Duodenal mucosa (tissue), 2 donors: ENCODE data around the gene PRM1.
"Not testable (repeated sequence)": the region's sequence is repeated elsewhere in the genome, so short reads cannot be mapped to it uniquely, and the experiment has no call there.

Source experiments
- H3K27ac ChIP-seq: one replicate; pipeline ENCODE4 v1.7.0; 2013; ENCODE audit warnings: low read depth, low read length
- H3K27me3 ChIP-seq, 2 donors: one replicate each; pipeline ENCODE4 v1.7.0; 2013; ENCODE audit warnings: low read length in 2 of 2, control low read depth in 1 of 2; ENCODE audit not compliant: insufficient read depth in 2 of 2, control insufficient read depth in 1 of 2
- H3K36me3 ChIP-seq, 2 donors: one replicate each; pipeline ENCODE4 v1.7.0; 2013; ENCODE audit warnings: low read length in 2 of 2, control low read depth in 1 of 2; ENCODE audit not compliant: insufficient read depth in 2 of 2, control insufficient read depth in 1 of 2
- H3K4me1 ChIP-seq, 2 donors: one replicate each; pipeline ENCODE4 v1.7.0; 2013; ENCODE audit warnings: low read length in 2 of 2, control low read depth in 1 of 2; ENCODE audit not compliant: insufficient read depth in 2 of 2, control insufficient read depth in 1 of 2
- H3K4me3 ChIP-seq, 2 donors: one replicate each; pipeline ENCODE4 v1.7.0; 2013; ENCODE audit warnings: low read length in 2 of 2, low read depth in 1 of 2
- H3K9ac ChIP-seq, 2 donors: one replicate each; pipeline ENCODE4 v1.7.0; 2013; ENCODE audit warnings: low read length in 2 of 2, low read depth in 1 of 2
- H3K9me3 ChIP-seq, 2 donors: one replicate each; pipeline ENCODE4 v1.7.0; 2013; ENCODE audit warnings: low read length in 2 of 2, control low read depth in 1 of 2; ENCODE audit not compliant: control insufficient read depth in 1 of 2

Gene PRM1

GRCh38 chr16:11306997-11307638 lies 26.0 kb upstream of the PRM1 start:
- Histone ChIP-seq H3K27me3 (no peaks in the 10 kb centered on the region), H3K4me3 (no peak overlapping the region), H3K36me3 (no peaks in the 10 kb centered on the region), H3K27ac (no peak overlapping the region), H3K9ac (no peak overlapping the region), H3K9me3 (no peaks in the 10 kb centered on the region), H3K4me1 (peaks cover 10 to 13% of the 10 kb centered on the region in 2 donors)

GRCh38 chr16:11306381-11306780 lies 25.3 kb upstream of the PRM1 start:
- no peaks in the 10 kb centered on the region for H3K36me3 ChIP-seq
- H3K4me1 ChIP-seq: peaks cover 6 to 9% of the 10 kb centered on the region in 2 donors
- no peaks in the 10 kb centered on the region for H3K27me3 ChIP-seq
- H3K9me3 ChIP-seq: no peaks in the 10 kb centered on the region
- no peak overlapping the region for H3K9ac ChIP-seq
- H3K4me3 ChIP-seq: no peak overlapping the region
- H3K27ac ChIP-seq: no peak overlapping the region

- Histone ChIP-seq H3K9me3 (no peaks in the 10 kb centered on the region), H3K4me1 (peaks cover 0 to 9% of the 10 kb centered on the region in 2 donors), H3K9ac (no peak overlapping the region), H3K36me3 (no peaks in the 10 kb centered on the region), H3K27me3 (no peaks in the 10 kb centered on the region), H3K27ac (no peak overlapping the region), H3K4me3 (no peak overlapping the region)
Observed at GRCh38 chr16:11303405-11304138, 22.4 kb upstream of the PRM1 start.

GRCh38 chr16:11302977-11303376 lies 21.8 kb upstream of the PRM1 start:
- H3K36me3 ChIP-seq: no peaks in the 10 kb centered on the region
- H3K27ac ChIP-seq: no peak overlapping the region
- no peak overlapping the region for H3K9ac ChIP-seq
- H3K4me3 ChIP-seq: no peak overlapping the region
- H3K4me1 ChIP-seq: peaks cover 0 to 10% of the 10 kb centered on the region in 2 donors
- no peaks in the 10 kb centered on the region for H3K27me3 ChIP-seq
- H3K9me3 ChIP-seq: no peaks in the 10 kb centered on the region

GRCh38 chr16:11301645-11302501 lies 20.7 kb upstream of the PRM1 start:
- H3K27me3 ChIP-seq: no peaks in the 10 kb centered on the region
- H3K36me3 ChIP-seq: no peaks in the 10 kb centered on the region
- H3K4me3 ChIP-seq: no peak overlapping the region
- H3K9me3 ChIP-seq: no peaks in the 10 kb centered on the region
- no peak overlapping the region for H3K9ac ChIP-seq
- peaks cover 11 to 12% of the 10 kb centered on the region in 2 donors for H3K4me1 ChIP-seq
- H3K27ac ChIP-seq: no peak overlapping the region

GRCh38 chr16:11300560-11300892 lies 19.4 kb upstream of the PRM1 start:
- Histone ChIP-seq H3K36me3 (no peaks in the 10 kb centered on the region), H3K4me3 (no peak overlapping the region), H3K4me1 (peaks cover 13% of the 10 kb centered on the region in 2 donors), H3K27me3 (no peaks in the 10 kb centered on the region), H3K27ac (no peak overlapping the region), H3K9me3 (no peaks in the 10 kb centered on the region), H3K9ac (no peak overlapping the region)

GRCh38 chr16:11299865-11300559 lies 18.9 kb upstream of the PRM1 start:
- Histone ChIP-seq H3K9me3 (no peaks in the 10 kb centered on the region), H3K27me3 (no peaks in the 10 kb centered on the region), H3K27ac (no peak overlapping the region), H3K36me3 (no peaks in the 10 kb centered on the region), H3K4me3 (no peak overlapping the region), H3K9ac (no peak overlapping the region), H3K4me1 (peaks cover 13% of the 10 kb centered on the region in 2 donors)

- not testable (repeated sequence) for H3K9me3 ChIP-seq, H3K27me3 ChIP-seq, H3K27ac ChIP-seq, H3K36me3 ChIP-seq, H3K4me3 ChIP-seq, H3K9ac ChIP-seq
- peaks cover 13% of the 10 kb centered on the region in 2 donors for H3K4me1 ChIP-seq
Observed at GRCh38 chr16:11298950-11299547, 17.9 kb upstream of the PRM1 start.

GRCh38 chr16:11298143-11298900 lies 17.2 kb upstream of the PRM1 start:
- H3K4me1 ChIP-seq: peaks cover 13% of the 10 kb centered on the region in 2 donors
- H3K4me3 ChIP-seq: no peak overlapping the region
- no peak overlapping the region for H3K27ac ChIP-seq

More at GRCh38 chr16:11298143-11298900, 17.2 kb upstream of the PRM1 start:
- H3K9me3 ChIP-seq: no peaks in the 10 kb centered on the region
- no peaks in the 10 kb centered on the region for H3K36me3 ChIP-seq
- H3K9ac ChIP-seq: no peak overlapping the region
- peaks cover 0 to under 1% of the 10 kb centered on the region in 2 donors for H3K27me3 ChIP-seq
